ENCODE results near the gene HES2. TPM values are rescaled to one million over a fixed set of nuclear protein-coding genes. Genes with fewer than 3 reads are reported as not detected.

The HES2 gene
- total RNA-seq, 4 donors from 2014 or later: 15.4 to 47.7 (median 35.8) TPM

- TF ChIP-seq POLR2A (IDR thresholded peaks at IDR 0.05) (no peak), CTCF (IDR thresholded peaks at IDR 0.05) (no peak)
- no peak for DNase-seq (ENCODE audit: low spot score in 2 of 2)
- intact Hi-C loops (cut with DNase I; ENCODE audit: low total_unique reads): no loop called here
These were observed 26.8 kb downstream of the HES2 start for GRCh38 chr1:6392809-6393399.

GRCh38 chr1:6391951-6392808 is 27.5 kb downstream of the HES2 start:
- intact Hi-C loops (cut with DNase I; ENCODE audit: low total_unique reads): no loop called here
- no peak overlapping the region for H3K4me3 ChIP-seq (ENCODE audit: low read depth, poor library complexity, severe bottlenecking)
- no peak for DNase-seq (ENCODE audit: low spot score in 2 of 2)
- WGBS, 2 donors: 50% methylated on average over 16 of the region's 16 CpGs
- TF ChIP-seq CTCF (IDR thresholded peaks at IDR 0.05): no peak
- TF ChIP-seq POLR2A (IDR thresholded peaks at IDR 0.05): no peak

More at GRCh38 chr1:6392809-6393399, 26.8 kb downstream of the HES2 start:
- 0% methylated on average over 42 of the region's 83 CpGs; no CpG with 5 or more reads in 1 of the 2 donors for WGBS, 2 donors
- H3K4me3 ChIP-seq (ENCODE audit: low read depth, poor library complexity, severe bottlenecking): peak overlapping the region; percentile 32

GRCh38 chr1:6389971-6390370 is 29.7 kb downstream of the HES2 start:
- intact Hi-C loops (cut with DNase I; ENCODE audit: low total_unique reads): no loop called here
- no peak for TF ChIP-seq POLR2A (IDR thresholded peaks at IDR 0.05)
- TF ChIP-seq CTCF (IDR thresholded peaks at IDR 0.05): no peak
- H3K4me3 ChIP-seq (ENCODE audit: low read depth, poor library complexity, severe bottlenecking): no peak overlapping the region
- 89 to 93% methylated on average over 9 of the region's 9 CpGs for WGBS, 2 donors
- DNase-seq (ENCODE audit: low spot score in 2 of 2): no peak

GRCh38 chr1:6386371-6386949 is 33.3 kb downstream of the HES2 start:
- WGBS, 2 donors: 65 to 72% methylated on average over 10 of the region's 10 CpGs
- no peak overlapping the region for H3K4me3 ChIP-seq (ENCODE audit: low read depth, poor library complexity, severe bottlenecking)
- DNase-seq (ENCODE audit: low spot score in 2 of 2): no peak
- TF ChIP-seq POLR2A (IDR thresholded peaks at IDR 0.05) (no peak), CTCF (IDR thresholded peaks at IDR 0.05) (no peak)
- intact Hi-C loops (cut with DNase I; ENCODE audit: low total_unique reads): no loop called here

GRCh38 chr1:6385488-6386191 is 34.1 kb downstream of the HES2 start:
- 44 to 51% methylated on average over 20 to 21 of the region's 22 CpGs for WGBS, 2 donors
- H3K4me3 ChIP-seq (ENCODE audit: low read depth, poor library complexity, severe bottlenecking): no peak overlapping the region
- intact Hi-C loops (cut with DNase I; ENCODE audit: low total_unique reads): no loop called here
- TF ChIP-seq POLR2A (IDR thresholded peaks at IDR 0.05): no peak
- TF ChIP-seq CTCF (IDR thresholded peaks at IDR 0.05): no peak
- peak in 1 of 2 donors; percentile 49 for DNase-seq (ENCODE audit: low spot score in 2 of 2)

All from lower leg skin (tissue), 4 donors.